ENCODE measurements around the gene FHIP1A.
A peak's percentile ranks its signal among the peaks of the same experiment; 100 is the strongest.
"Not testable (repeated sequence)": the region's sequence is repeated elsewhere in the genome, so short reads cannot be mapped to it uniquely, and the experiment has no call there.

FHIP1A gene

DNA sequence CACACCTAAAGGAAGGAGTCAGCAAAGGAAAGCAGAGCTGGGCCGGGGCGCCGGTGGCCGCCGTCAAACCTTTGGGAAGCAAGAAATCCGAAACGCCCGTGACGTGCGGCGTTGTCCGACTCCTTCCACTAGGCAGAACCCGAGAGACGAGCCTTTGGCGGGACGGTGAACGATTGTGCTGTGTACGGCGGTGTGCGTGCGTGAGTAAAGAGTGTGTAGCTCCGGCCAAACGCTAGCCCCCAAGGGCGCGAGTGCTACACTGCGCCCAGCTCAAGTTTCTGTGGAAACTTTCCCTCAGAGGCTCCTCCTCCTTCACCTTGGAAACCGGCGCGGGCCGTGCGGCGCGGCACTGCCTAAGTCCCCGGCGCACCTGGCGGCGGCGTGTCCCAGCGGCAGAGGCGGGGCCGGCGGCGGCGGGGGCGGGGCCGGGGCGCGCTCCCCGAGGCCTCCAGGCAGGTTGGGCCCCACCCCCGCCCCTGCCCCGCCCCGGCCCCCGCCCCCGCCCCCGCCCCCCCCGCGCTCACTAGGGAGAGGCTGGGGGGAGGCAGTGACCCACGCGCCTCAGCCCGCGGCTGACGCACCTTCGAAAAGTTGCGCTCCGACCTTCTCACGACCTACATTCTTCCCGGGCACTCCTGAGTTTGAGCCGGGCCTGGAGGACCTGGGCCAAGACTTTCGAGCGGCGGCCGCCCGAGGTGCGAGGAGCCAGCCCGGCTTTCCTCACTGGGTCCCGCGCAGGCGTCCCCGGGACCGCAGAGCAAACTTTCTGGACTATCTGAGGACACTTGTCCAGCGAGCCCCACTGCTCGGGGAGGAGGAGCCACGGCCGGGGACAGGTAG, at the start of gene FHIP1A:
Gene FHIP1A, plus strand, starts transcription at position 547 of the 840 bp plus-strand sequence. CDS start 157,084 bp downstream, outside the sequence.
- DNase-seq = peak in 25 of 58 donors; percentile 1 to 49 (median 10)

GRCh38 chr4:151359576-151359975, 49.4 kb upstream of the FHIP1A start:
- peak in 8 of 58 donors; percentile 2 to 70 (median 10) for DNase-seq

GRCh38 chr4:151361126-151361525, 47.9 kb upstream of the FHIP1A start:
- no peak for DNase-seq

GRCh38 chr4:151361966-151362365, 47.0 kb upstream of the FHIP1A start:
- DNase-seq = no peak

- peak in 55 of 58 donors; percentile 2 to 79 (median 47) for DNase-seq
Measured at GRCh38 chr4:151362404-151363164, 46.4 kb upstream of the FHIP1A start.

DNA sequence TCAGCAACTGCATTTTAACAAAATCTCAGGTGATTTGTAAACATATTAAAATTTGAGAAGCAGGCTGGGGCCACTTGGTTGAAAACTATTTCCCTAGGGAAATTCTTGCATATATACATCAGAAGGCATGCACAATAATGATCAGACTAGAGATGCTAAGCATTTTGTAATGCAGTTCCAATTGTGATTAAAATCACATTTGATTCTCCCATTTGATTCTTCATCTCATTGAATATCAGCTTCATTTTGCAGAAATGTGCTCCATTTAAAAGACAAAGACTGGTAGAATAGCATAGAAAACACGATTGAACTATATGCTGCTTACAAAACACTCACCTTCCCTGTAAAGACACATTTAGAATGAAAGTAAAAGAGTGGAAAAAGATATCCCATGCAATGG, 32.4 kb upstream of the FHIP1A start:
- DNase-seq = no peak

DNA sequence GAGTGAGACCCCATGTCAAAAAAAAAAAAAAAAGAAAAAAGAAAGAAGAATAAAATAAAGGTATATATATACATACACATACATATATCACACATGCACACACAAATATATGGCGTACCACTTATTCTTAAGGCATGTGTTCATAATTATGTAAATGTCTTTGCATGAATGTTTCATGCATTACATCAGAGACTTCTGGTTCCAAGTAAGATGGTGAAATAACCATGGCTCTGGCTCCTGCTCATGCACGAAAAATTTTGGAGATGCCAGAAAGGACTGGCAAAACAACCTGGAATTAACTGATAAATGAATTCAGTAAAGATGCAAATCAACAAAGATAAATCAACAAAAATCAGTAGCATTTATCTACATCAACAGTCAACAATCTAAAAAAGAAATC, 19.7 kb upstream of the FHIP1A start:
- DNase-seq = no peak

- DNase-seq = not testable (repeated sequence)
Measured at GRCh38 chr4:151389799-151390198, 19.2 kb upstream of the FHIP1A start.

DNA sequence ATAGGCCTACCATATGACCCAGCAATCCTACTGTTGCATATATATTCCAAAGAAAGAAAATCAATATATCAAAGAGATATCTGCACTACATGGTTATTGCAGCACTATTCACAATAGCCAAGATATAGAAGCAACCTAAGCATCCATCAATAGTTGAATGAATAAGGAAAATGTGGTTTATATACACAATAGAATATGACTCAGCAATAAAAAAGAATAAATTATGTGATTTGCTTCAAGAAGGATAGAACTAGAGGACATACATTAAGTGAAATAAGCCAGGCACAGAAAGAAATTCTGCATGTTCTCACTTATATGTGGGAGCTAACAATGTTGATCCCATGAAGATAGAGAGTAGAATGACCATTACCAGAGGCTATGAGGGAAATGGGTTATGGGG, 13.1 kb upstream of the FHIP1A start:
- DNase-seq = no peak

DNA sequence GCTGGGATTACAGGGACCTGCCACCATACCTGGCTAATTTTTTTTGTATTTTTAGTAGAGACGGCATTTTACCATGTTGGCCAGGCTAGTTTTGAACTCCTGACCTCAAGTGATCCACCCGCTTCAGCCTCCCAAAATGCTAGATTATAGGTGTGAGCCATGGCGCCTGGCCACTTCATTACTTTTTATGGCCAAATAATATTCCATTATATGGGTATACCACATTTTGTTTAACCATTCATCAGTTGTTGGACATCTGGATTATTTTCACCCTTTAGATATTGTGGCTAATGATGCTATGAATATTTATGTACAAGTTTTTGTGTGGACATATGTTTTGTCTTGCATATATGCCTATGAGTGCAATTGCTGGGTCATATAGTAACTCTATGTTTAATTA, 8.6 kb upstream of the FHIP1A start:
- no peak for DNase-seq

DNA sequence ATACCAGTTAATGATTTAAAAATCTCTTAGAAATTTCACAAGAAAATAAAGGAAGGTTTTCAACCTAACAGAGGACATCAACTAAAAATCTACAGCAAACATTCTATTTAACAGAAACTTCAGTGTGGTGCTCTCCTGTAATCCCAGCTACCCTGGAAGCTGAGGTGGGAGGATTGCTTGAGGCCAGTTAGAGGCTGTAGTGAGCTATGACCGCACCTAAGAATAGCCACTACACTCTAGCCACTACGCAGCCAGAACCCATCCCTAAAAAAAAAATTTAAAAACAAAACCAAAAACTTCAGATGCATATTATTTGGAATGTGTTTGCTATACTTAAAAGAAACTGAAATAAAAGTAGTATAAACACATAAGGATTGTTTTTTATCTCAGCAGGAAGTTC, 7.2 kb upstream of the FHIP1A start:
- no peak for DNase-seq

GRCh38 chr4:151402145-151402865, 6.7 kb upstream of the FHIP1A start:
- no peak for DNase-seq

- no peak for DNase-seq
Measured at GRCh38 chr4:151403656-151404055, 5.3 kb upstream of the FHIP1A start.

GRCh38 chr4:151404802-151405201, 4.2 kb upstream of the FHIP1A start:
- not testable (repeated sequence) for DNase-seq

GRCh38 chr4:151407018-151407417, 2.0 kb upstream of the FHIP1A start:
- no peak for DNase-seq

DNA sequence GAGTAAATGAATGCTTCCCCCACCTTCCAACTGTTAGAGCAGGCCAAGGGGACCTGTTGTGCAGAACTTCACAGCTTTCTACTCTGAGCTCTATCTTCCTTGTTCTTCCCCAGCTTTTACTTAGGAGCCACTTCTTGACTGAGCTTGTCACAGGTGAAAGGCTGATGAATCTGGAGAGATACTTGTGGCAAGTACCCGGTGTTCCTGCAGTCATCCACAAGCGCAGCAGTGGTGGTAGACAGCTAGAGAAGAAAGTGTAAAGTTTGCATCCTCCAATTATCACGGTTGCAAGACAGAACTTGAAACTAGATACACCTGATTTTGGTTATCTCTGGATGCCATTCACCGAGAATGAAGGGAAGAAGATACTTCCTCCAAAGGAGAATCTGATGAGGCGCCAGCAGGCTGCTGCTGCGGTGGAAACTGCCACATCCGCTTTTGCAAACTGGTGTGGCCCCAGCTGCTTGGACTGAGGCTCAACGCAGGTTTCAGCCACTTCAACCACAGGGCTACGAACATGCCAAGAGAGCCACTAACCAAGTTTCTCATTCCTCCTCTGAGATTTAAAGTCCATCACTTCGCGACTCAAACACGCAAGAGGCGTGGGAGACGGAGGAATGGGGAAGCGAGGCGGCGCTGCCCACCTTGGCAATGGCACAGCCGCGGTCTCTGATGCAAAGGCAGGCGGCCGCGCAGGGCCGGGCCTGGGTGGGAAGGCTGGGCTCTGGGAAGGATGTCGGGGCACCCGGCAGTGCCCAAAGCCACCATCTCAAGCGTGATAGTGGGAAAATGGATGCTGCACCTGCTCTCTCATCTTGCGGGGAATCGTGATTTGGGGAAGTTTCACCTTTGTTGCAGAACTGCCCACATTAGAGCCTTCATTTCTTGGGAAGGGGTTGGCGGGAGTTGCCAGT, 1.3 kb upstream of the FHIP1A start:
- peak in 18 of 58 donors; percentile 3 to 53 (median 12) for DNase-seq

- DNase-seq = no peak
Measured at GRCh38 chr4:151408380-151408629, 671 bp upstream of the FHIP1A start.

DNA sequence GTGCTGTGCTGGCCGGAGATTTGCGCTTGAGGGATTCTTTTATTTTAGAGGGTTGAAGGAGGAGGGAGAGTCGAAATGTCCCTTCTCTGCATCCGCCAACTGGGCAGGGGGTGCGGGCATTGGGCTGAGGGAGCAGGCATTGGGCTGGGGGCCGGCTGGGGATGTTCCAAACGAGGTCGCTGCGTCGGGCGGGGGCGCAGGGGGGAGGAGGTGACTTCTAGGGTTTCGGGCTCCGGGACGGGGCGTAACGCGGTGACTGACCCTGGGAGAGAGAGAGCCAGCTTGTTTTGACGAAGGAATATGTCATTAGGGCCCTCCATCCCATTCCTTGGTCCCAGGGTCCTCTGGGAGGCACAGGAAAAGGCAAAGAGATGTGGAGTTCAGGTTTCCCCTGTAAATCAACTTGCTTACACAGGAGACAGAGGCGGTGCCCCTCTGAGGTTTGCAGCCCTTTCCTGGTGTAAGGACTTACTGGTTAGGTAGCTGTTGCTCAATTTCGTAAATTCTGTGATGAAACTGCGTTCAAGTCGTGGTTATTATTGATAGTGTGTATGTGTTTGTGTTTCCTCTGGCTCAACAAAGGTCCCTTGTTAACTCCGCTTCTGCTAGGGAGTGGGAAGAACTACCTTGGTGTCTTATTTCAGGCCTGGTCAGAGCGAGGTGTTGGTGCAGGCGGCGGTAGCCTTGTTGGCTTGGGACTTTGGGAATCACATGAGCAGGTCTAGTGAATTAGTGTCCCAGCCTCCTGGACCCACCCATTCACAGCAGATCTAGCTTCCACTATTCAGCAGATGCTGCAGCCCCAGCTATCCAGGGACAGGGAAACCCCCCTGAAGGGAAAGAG, 716 bp downstream of the FHIP1A start:
- peak in 1 of 58 donors; percentile 1 for DNase-seq

GRCh38 chr4:151415978-151416377, 7.0 kb downstream of the FHIP1A start:
- DNase-seq = no peak

- no peak for DNase-seq
Measured at GRCh38 chr4:151417164-151417571, 8.2 kb downstream of the FHIP1A start.
